Pancreas (tissue), 10 donors: ENCODE data around the gene HRH2. TPM values are rescaled to one million over a fixed set of nuclear protein-coding genes. Genes with fewer than 3 reads are reported as not detected.

Source experiments
- ATAC-seq, 4 donors: fragments of 200-7000 bp; cut with Tn5 transposase; one replicate each; pipeline versions ENCODE4 v1.8.0 to v1.9.1; 2020; ENCODE audit warnings: mild to moderate bottlenecking in 4 of 4, moderate library complexity in 4 of 4
- DNase-seq, 6 donors: peaks; one replicate each; pipeline ENCODE4 v3.0.0-alpha.2; 2020
- FAIRE-seq: peaks from 2 replicates; lab custom pipeline; 2012; peaks lifted over from hg19 to GRCh38; lab: Jason Lieb, UNC
- H3K27ac ChIP-seq, 4 donors: fragments of 200-600 bp; sonication (generic); 1 replicate in 3 of 4; 2 replicates in 1 of 4; pipeline versions ENCODE4 v1.5.0 to v1.8.0; 2020
- H3K27me3 ChIP-seq, 4 donors: fragments of 200-600 bp; one replicate each; pipeline ENCODE4 v1.8.0; 2021
- H3K36me3 ChIP-seq, 3 donors: fragments of 200-600 bp; sonication (generic) in 1 of 3; one replicate each; pipeline versions ENCODE4 v1.5.0 to v1.8.0; 2020 to 2021
- H3K4me1 ChIP-seq, 3 donors: fragments of 200-600 bp; one replicate each; pipeline ENCODE4 v1.8.0; 2021
- H3K4me3 ChIP-seq, 4 donors: fragments of 200-600 bp; sonication (generic) in 2 of 4; one replicate each; pipeline versions ENCODE4 v1.5.0 to v1.8.0; 2020 to 2021
- H3K9me3 ChIP-seq, 4 donors: fragments of 200-600 bp; one replicate each; pipeline ENCODE4 v1.8.0; 2021
- WGBS, 2 donors: extraction: QIAGEN DNeasy Blood & Tissue Kit; methylation state at CpG; one replicate each; pipeline ENCODE4 v1.1.7; 2013; 5-methylcytosine and 5-hydroxymethylcytosine counted together
- intact Hi-C, 3 donors: fragments of 100-400 bp; cut with DNase I; formaldehyde crosslinking; loops; one replicate each; pipeline versions ENCODE4 v1.11.1 to v1.14.2; 2022
- polyA plus RNA-seq, 2 donors: library from polyadenylated mRNA; stranded (reverse); fragments of 200-250 nt; gene quantifications; one replicate each; pipeline ENCODE4 v1.2.3, GENCODE V29; 2013
- total RNA-seq, 6 donors: library from RNA; stranded (reverse); fragmentation: NEBNext Ultra II Directional in 4 of 6; extraction: Animal tissue kit (Norgen Biotek cat#: 25700) in 4 of 6; gene quantifications; one replicate each; pipeline versions ENCODE4 v1.2.1 to v1.2.4, GENCODE V29; 2021 to 2023
- TF ChIP-seq, protein P1 (sequence below), 4 donors: fragments of 200-600 bp; sonication (generic) in 3 of 4; IDR thresholded peaks; one replicate each; pipeline versions ENCODE4 v1.5.0 to v1.8.0; 2021; ENCODE audit warnings: antibody characterized with exemption in 4 of 4
- donor health status: healthy with polysubstance abuse.
- donor health status: DM: no; HTN: no; CAD: no; lungs with moderate emphysema.
- donor health status: DM: no; HTN: no; CAD: no.
- donor health status: control.
- donor health status: control.
- donor health status: Bipolar disorder and iron deficiency.
- donor health status: DM: yes; HTN: yes; CAD: no.
- donor health status: DM: no; HTN: no; CAD: no.
- donor health status: DM: no; HTN: no; CAD: no.
- donor health status: DM: yes; HTN: yes; CAD: no.

HRH2 gene
- total and polyA plus RNA-seq, 8 donors: 0.05 to 1.4 (median 0.50) TPM

DNA sequence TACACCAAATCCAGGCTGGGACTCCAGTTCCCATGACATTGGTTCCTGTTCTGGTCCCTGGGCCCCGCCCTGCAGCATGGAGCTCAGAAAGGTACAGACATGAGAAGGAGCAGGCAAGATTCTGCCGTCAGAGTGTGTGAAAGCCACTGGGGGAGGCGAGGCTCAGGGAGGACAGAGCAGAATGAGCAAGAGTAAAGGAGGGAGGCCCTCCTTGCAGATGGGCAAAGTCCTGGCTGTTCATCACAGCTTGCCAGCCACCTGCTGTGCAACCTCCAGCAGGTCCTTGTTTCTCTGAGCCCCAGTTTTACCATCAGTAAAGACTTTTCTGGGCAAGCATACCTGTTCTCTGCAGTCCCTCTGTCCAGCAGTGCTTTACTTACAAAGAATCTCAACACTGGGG lies 73.3 kb downstream of the HRH2 start:
- H3K4me3 ChIP-seq: no peak overlapping the region
- H3K36me3 ChIP-seq: no peaks in the 10 kb centered on the region
- no peaks in the 10 kb centered on the region for H3K9me3 ChIP-seq
- no peak overlapping the region for H3K27ac ChIP-seq
- TF ChIP-seq, protein P1, sequence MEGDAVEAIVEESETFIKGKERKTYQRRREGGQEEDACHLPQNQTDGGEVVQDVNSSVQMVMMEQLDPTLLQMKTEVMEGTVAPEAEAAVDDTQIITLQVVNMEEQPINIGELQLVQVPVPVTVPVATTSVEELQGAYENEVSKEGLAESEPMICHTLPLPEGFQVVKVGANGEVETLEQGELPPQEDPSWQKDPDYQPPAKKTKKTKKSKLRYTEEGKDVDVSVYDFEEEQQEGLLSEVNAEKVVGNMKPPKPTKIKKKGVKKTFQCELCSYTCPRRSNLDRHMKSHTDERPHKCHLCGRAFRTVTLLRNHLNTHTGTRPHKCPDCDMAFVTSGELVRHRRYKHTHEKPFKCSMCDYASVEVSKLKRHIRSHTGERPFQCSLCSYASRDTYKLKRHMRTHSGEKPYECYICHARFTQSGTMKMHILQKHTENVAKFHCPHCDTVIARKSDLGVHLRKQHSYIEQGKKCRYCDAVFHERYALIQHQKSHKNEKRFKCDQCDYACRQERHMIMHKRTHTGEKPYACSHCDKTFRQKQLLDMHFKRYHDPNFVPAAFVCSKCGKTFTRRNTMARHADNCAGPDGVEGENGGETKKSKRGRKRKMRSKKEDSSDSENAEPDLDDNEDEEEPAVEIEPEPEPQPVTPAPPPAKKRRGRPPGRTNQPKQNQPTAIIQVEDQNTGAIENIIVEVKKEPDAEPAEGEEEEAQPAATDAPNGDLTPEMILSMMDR (IDR thresholded peaks at IDR 0.05): no peak
- no peak for DNase-seq
- no peaks in the 10 kb centered on the region for H3K27me3 ChIP-seq
- FAIRE-seq: no peak
- intact Hi-C loops: no loop called here
- WGBS, 2 donors: 59 to 62% methylated on average over 3 of the region's 3 CpGs
- no peaks in the 10 kb centered on the region for H3K4me1 ChIP-seq
- ATAC-seq: no peak

DNA sequence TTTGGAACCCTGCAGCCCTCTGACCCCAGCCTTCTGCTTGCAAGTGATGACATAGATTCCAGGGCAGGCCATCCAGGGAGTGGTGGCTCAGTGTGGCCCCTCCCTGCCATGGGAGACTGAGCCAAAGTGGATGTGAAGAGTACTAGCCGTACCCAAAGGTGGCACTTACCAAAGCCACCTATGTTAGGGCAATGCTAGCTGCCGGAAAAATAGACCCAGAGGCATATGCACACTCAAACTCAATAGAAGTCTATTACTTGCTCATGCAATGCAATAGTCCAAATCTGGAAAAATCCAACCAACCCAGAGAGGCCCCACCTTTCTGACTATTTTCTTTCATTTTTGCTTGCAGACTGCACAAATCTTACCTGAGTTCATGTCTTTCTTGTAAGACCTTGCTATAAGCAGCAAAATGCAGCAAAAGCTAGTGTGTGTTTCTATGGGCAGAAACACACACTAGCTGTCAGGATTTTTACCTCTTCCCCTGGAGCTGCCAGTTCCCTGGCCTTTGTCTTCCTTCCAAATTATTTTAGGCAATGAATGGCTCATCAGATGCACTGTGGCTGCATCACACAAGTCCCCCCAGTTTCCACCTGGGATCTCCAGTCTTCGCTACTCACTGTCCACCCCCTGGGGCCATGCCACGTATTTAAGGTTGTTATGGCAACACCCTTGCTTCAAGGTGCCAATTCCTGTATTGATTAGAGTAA lies 74.0 kb downstream of the HRH2 start:
- no peak overlapping the region for H3K27ac ChIP-seq
- no peak for ATAC-seq
- H3K36me3 ChIP-seq: no peaks in the 10 kb centered on the region
- no peaks in the 10 kb centered on the region for H3K4me1 ChIP-seq
- WGBS, 2 donors: 68 to 73% methylated on average over 4 of the region's 4 CpGs
- H3K27me3 ChIP-seq: no peaks in the 10 kb centered on the region
- H3K4me3 ChIP-seq: no peak overlapping the region
- no peaks in the 10 kb centered on the region for H3K9me3 ChIP-seq
- TF ChIP-seq, protein P1 (IDR thresholded peaks at IDR 0.05): no peak
- FAIRE-seq: no peak
- no peak for DNase-seq
- intact Hi-C loops: no loop called here

DNA sequence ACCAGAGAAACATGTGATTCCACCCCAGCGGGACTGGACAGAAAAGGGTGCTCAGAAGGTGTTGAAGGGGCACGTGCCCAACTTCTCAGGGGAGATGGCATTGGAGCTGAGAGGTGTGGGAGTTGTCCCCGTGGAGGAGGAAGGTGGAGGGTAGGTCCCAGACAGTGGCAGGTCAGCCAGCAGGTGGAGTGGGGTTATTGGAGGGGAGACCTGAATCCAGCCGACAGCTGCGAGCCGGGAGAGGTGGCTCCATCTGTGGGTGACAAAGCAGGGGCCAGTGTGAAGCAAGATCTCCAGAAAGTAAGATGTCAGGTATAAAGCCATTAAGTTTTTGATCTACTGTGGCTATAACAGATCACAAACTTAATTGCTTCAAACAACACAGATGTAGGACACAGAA lies 75.1 kb downstream of the HRH2 start:
- no peak for DNase-seq
- FAIRE-seq: no peak
- Histone ChIP-seq H3K27me3 (no peaks in the 10 kb centered on the region), H3K36me3 (no peaks in the 10 kb centered on the region), H3K4me1 (no peaks in the 10 kb centered on the region), H3K27ac (no peak overlapping the region), H3K4me3 (no peak overlapping the region), H3K9me3 (no peaks in the 10 kb centered on the region)
- 62 to 66% methylated on average over 6 of the region's 6 CpGs for WGBS, 2 donors
- ATAC-seq: no peak
- TF ChIP-seq, protein P1 (IDR thresholded peaks at IDR 0.05): no peak
- intact Hi-C loops: no loop called here

DNA sequence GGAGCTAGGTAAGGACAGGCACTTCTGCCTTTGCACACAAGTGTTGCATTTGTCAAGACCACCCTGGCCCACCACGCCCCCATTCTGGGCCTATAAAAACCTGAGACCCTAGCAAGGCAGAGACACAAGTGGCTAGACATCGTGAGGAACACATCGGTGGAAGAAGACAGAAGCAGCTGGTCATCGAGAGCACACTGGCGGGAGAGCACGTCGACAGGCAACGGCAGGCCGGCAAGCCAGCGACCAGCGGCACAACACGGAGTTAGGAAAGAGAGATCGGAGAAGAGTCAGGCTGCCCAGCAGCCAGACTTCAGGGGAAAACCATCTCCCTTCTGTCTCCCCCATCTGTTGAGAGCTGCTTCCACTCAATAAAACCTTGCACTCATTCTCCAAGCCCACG lies 76.1 kb downstream of the HRH2 start:
- Histone ChIP-seq H3K4me1 (no peaks in the 10 kb centered on the region), H3K36me3 (no peaks in the 10 kb centered on the region), H3K9me3 (no peaks in the 10 kb centered on the region), H3K27ac (no peak overlapping the region), H3K4me3 (no peak overlapping the region), H3K27me3 (no peaks in the 10 kb centered on the region)
- TF ChIP-seq, protein P1 (IDR thresholded peaks at IDR 0.05): no peak
- no peak for ATAC-seq
- no peak for FAIRE-seq
- WGBS, 2 donors: 81 to 88% methylated on average over 14 of the region's 14 CpGs
- DNase-seq: no peak
- intact Hi-C loops: no loop called here

DNA sequence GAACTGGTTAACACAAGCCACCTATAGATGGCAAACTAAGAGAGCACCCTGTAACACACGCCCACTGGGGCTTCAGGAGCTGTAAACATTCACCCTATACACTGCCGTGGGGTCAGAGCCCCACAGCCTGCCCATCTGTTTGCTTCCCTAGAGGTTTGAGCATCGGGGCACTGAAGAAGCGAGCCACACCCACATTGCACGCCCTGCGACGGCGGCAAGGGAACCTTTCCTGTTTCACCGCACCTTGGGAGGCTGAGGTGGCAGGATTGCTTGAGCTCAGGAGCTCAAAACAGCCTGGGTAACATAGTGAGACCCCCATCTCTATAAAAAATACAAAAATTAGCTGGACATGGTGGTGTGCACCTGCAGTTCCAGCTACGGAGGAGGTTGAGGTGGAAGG lies 76.6 kb downstream of the HRH2 start:
- H3K4me3 ChIP-seq: no peak overlapping the region
- intact Hi-C loops: no loop called here
- DNase-seq (no peak), FAIRE-seq (no peak), ATAC-seq (no peak)
- H3K9me3 ChIP-seq: no peaks in the 10 kb centered on the region
- no peaks in the 10 kb centered on the region for H3K4me1 ChIP-seq
- H3K27me3 ChIP-seq: no peaks in the 10 kb centered on the region
- 62 to 75% methylated on average over 10 of the region's 10 CpGs for WGBS, 2 donors
- no peaks in the 10 kb centered on the region for H3K36me3 ChIP-seq
- H3K27ac ChIP-seq: no peak overlapping the region
- TF ChIP-seq, protein P1 (IDR thresholded peaks at IDR 0.05): no peak
